Glomerular endothelial cell (primary cell): ENCODE data around the gene FITM2. TPM values are rescaled to one million over a fixed set of nuclear protein-coding genes. Genes with fewer than 3 reads are reported as not detected.

Experiments used
- DNase-seq: peaks from one replicate; pipeline ENCODE4 v3.0.0-alpha.2; 2011; ENCODE audit warnings: low read depth, low spot score; ENCODE audit errors: extremely low read depth
- total RNA-seq: library from RNA; depleted of rRNA; stranded (reverse); fragments of >200 nt; gene quantifications from 2 replicates; pipeline ENCODE4 v1.2.3, GENCODE V29; 2015

The FITM2 gene
- total RNA-seq, 1 donor from 2014 or later, result 6.8 TPM

GRCh38 chr20:44287272-44288097 is 23.5 kb downstream of the FITM2 start:
- DNase-seq, result no peak

- DNase-seq, result no peak
Measured at GRCh38 chr20:44284032-44284431, 27.0 kb downstream of the FITM2 start.

- no peak for DNase-seq
Measured at GRCh38 chr20:44282192-44282591, 28.8 kb downstream of the FITM2 start.

GRCh38 chr20:44280387-44280786 is 30.6 kb downstream of the FITM2 start:
- DNase-seq, result no peak

GRCh38 chr20:44279228-44279627 is 31.8 kb downstream of the FITM2 start:
- DNase-seq, result no peak

- DNase-seq, result no peak
Measured at GRCh38 chr20:44274303-44275017, 36.5 kb downstream of the FITM2 start.

- no peak for DNase-seq
Measured at GRCh38 chr20:44273231-44274215, 37.5 kb downstream of the FITM2 start.

- no peak for DNase-seq
Measured at GRCh38 chr20:44271915-44272663, 38.9 kb downstream of the FITM2 start.

- DNase-seq, result no peak
Measured at GRCh38 chr20:44268802-44269201, 42.2 kb downstream of the FITM2 start.

GRCh38 chr20:44264287-44264686 is 46.7 kb downstream of the FITM2 start:
- no peak for DNase-seq

GRCh38 chr20:44258226-44258890 is 52.6 kb downstream of the FITM2 start:
- DNase-seq, result no peak

GRCh38 chr20:44256961-44257360 is 54.0 kb downstream of the FITM2 start:
- DNase-seq, result no peak

GRCh38 chr20:44255942-44256341 is 55.1 kb downstream of the FITM2 start:
- DNase-seq, result no peak

GRCh38 chr20:44254073-44254472 is 56.9 kb downstream of the FITM2 start:
- no peak for DNase-seq

- DNase-seq, result no peak
Measured at GRCh38 chr20:44253528-44253927, 57.5 kb downstream of the FITM2 start.

Other genes starting within 250 kb of the FITM2 start
- 0.58 and 1.5 TPM in 2 replicates for gene JPH2, start 124.0 kb downstream of the FITM2 start, total RNA-seq
- gene OSER1, start 100.4 kb downstream of the FITM2 start, total RNA-seq, result 25.6 and 33.9 TPM in 2 replicates
- not detected in 2 replicates for gene GDAP1L1, start 63.9 kb downstream of the FITM2 start, total RNA-seq
- not detected in 2 replicates for gene R3HDML, start 25.8 kb upstream of the FITM2 start, total RNA-seq
- gene HNF4A, start 44.5 kb upstream of the FITM2 start, total RNA-seq, result not detected in 2 replicates
- 7.0 and 7.5 TPM in 2 replicates for gene TTPAL, start 164.7 kb upstream of the FITM2 start, total RNA-seq
- 79.2 and 81.6 TPM in 2 replicates for gene SERINC3, start 210.9 kb upstream of the FITM2 start, total RNA-seq